Measurements from ENCODE around the gene GRID1.
A peak's percentile ranks its signal among the peaks of the same experiment; 100 is the strongest.
"Not testable (repeated sequence)": the region's sequence is repeated elsewhere in the genome, so short reads cannot be mapped to it uniquely, and the experiment has no call there.

The GRID1 gene

GRCh38 chr10:86124734-86125133 is 241.9 kb downstream of the GRID1 start:
- no peak for DNase-seq

DNA sequence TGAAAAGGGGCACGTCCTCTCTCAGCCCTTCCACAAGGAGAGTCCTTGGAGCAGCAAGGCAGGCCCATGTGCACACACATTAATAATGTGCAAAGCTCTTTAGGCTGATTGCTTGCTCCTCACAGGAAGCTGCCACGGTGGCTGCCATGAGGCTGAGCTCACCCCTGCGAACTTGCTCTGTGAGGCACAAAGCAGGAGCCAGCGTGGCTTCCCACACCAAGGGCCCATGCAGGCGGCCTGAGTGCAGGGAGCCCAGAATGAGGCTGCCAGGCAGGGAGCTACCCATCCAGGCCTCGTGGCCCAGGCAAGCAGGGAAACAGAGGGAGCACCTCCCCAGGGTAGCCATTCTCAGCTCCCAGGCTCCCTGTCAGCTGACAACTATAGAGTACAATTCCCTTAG is 242.9 kb downstream of the GRID1 start:
- DNase-seq = no peak

GRCh38 chr10:86123304-86123703 is 243.3 kb downstream of the GRID1 start:
- no peak for DNase-seq

DNA sequence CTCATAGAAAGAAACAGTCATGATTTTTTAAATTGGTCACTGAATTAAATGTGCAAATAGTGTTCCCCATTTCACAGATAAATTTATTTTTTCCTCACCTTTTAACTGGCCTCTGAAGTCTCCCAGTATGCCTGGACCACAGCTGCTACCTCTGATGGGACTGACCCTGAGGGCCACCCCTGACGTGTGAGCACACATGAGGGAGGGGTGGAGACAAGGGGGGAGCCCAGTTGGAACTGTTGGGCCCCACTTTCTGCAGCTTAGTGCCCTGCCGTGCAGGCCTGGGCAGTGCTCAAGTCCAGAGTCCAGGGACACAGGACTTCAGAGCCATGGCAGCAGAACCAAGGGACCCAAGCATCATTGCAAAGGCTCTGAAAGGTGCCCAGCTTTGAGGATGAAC is 243.9 kb downstream of the GRID1 start:
- DNase-seq = no peak

- no peak for DNase-seq
Measured at GRCh38 chr10:86121200-86121599, 245.4 kb downstream of the GRID1 start.

- DNase-seq = no peak
Measured at GRCh38 chr10:86117051-86117450, 249.5 kb downstream of the GRID1 start.

DNA sequence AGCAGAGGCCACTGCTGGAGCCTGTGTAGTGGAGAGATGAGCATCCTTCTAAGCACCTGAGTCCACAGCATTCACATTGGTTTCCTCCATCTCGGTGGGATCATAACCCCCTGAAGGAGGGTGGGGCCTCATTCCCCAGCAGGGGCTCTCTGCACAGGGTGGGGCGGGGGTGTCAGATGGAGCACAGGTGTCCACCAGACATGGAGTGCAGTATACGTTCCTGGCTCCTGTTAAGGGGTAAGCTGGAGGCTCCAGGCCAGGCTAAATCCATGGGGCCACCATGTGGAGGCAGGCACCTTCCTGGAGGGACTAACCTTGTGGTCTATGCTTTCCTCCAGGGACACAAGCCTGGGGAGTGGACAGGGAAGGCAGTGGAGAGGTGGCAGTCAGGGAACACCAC is 252.6 kb downstream of the GRID1 start:
- DNase-seq = no peak

DNA sequence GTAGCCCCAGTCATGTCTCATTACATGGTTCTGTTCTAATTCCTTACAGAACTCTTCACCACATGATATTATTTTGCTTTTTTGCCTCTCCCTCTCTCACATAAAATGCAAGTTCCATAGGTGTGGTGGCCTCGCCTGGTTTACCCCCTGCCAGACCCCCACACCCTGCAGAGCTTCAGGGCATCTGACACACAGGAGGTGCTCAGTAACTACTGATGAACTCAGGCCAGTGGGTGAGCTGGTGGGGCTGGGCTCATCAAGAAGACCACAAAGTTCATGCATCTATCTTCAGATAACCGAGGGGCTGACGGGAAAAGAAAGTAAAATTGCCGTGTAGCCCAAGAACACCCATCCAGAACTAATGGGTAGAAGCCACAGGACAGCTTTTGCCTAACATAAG is 253.1 kb downstream of the GRID1 start:
- no peak for DNase-seq

- no peak for DNase-seq
Measured at GRCh38 chr10:86113044-86113443, 253.6 kb downstream of the GRID1 start.

DNA sequence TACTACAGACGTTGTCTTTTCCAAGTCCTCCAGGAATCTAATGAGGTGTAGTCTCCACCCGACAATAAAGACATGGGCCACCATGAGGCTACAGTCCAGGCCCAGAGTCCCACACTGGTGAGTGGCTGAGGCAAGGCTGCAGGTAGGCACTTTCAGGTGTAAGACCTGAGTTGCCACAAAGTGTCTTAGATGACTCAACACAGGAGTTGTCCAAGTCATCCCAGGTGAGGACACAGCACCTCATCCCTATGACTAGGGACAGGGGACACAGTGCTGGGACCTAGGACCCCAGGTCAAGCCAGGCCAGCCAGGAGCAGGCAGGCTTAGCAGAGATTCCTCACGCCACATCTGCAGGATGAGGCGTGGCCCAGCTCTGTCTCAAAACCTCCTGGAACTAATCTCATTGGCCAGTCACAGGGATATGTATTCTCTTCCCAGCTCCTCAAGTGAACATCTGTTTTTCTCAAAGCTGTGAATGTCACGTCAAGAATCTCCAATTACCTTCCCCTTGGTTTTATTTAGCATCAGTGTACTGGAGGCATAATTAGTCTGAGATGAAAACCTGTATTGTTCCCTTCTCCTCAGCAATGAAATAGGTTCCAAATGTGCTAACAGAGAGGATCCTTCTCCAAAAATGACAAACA is 254.6 kb downstream of the GRID1 start:
- DNase-seq = no peak

- peak; percentile 2 for DNase-seq
Measured at GRCh38 chr10:86110156-86110786, 256.3 kb downstream of the GRID1 start.

GRCh38 chr10:86109421-86109820 is 257.2 kb downstream of the GRID1 start:
- DNase-seq = no peak

GRCh38 chr10:86108696-86109095 is 257.9 kb downstream of the GRID1 start:
- no peak for DNase-seq

GRCh38 chr10:86107611-86108310 is 258.8 kb downstream of the GRID1 start:
- not testable (repeated sequence) for DNase-seq

DNA sequence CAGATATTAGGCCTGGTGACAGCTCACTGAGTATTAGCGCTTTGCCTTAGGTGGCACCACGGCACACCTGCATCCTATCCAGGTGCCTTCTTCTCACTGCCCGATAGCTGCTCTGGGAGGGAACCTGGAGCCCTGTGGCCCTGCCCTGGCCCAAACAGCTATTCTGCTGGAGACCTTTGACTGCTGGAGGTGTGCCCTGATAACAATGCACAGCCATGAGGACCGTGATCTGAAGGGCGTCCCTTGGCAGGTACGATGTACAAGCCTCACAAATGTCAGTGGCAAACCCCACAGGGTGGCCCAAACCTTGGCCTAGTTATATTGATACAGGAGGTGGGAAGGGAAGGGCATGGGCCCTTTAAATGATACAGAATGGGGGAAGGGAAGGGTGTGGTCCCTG is 259.5 kb downstream of the GRID1 start:
- no peak for DNase-seq

DNA sequence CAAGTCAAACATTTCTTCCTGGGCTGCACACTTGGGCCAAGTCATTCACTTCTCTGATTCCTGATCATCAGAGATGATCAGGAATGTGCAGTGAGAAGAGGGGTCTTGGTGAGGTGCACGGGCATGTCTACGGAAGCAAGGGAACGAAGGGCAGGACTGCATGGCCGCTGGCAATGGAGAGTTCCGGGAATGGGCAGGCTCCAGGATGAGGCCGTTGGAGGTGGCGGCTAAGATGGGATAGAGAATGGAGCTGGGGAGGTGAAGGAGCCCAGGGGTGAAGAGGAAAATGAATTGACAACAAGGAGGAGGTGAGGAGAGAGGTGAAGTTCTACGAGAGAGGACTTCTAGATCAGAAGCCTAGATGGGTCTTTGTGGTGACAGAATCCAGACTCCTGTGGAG is 260.0 kb downstream of the GRID1 start:
- no peak for DNase-seq

GRCh38 chr10:86105640-86106039 is 261.0 kb downstream of the GRID1 start:
- no peak for DNase-seq

DNA sequence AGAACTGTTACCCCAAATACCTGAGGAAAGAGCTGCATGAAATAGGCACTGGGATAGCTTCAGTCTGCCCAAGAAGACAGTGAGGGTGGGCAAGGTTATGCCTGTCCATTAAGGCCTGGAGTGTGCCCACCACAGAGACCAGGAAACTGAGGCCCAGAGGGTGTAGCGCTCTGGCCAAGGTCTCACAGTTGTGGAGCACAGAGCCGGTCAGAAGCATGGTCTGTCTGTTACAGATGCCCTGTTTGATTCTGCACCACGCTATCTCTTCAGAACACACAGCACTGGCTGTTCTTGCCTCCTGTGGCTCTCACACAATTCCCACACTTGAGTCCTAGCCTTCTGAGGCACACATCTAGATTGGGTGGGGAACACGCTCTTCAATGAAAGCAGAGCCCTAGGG is 261.4 kb downstream of the GRID1 start:
- DNase-seq = no peak

DNA sequence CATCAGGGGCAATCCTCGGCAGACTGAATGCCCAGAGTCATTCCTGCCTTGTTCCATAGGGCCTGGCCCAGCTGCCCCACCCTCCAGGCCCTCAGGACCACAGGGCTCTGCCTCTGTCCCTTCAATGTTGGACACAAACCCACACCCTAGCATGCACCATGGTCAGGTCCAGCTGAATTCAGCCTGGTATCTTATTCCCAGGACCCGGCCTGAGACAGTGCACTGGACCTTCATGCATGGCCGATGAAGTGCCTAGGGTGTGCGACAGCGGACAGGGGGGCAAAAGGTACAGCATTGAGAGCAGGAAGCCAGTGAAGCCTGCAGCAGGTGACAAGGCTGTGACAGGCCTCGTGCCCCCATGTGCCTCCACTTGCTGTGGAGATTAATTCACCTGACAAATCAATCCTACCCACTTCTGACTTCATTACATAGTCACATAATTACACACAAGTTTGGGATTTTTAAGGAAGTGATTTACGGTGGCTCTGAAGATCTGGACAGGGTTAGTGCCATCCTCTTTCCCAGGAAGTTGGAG is 261.9 kb downstream of the GRID1 start:
- DNase-seq = no peak

- DNase-seq = no peak
Measured at GRCh38 chr10:86104156-86104555, 262.4 kb downstream of the GRID1 start.

DNA sequence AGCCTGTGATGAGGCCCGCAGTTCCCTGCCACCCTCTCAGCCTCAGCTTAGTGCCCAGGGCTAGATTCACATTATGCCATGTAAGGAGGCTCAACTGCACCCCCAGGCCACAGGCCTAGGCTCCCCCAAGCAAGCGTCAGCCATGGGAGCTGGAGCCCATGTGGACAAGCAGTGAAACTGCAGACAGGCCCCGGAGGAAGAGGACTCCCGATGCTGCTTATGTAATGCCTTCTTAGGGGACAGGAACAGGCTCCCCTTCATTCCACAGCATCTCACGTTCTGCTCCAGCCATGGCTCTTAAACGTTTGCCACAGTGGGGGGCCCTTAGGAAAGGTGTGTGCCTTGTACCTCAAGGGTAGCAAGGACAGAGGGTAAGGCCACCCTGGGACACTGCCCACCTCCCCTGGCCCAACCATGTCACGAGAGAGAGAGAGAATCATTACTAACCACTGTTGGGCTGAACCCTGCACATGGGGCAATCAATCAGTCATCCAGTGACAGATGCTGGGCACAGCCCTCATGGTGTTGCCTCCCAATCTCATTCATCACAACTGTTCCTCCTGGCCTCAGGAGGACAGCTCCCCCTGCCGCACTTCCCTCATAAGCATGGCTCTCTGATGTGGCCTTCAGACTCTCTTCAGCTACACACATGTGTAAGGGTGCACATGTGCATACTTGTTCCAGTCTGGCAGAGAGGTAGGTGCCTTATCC is 263.0 kb downstream of the GRID1 start:
- DNase-seq = no peak

GRCh38 chr10:86102451-86102850 is 264.1 kb downstream of the GRID1 start:
- DNase-seq = no peak

- no peak for DNase-seq
Measured at GRCh38 chr10:86102031-86102430, 264.6 kb downstream of the GRID1 start.
